Endothelial cell of umbilical vein (primary cell): ENCODE results near the gene CERS6. TPM values are rescaled to one million over a fixed set of nuclear protein-coding genes. Genes with fewer than 3 reads are reported as not detected.
A peak's percentile ranks its signal among the peaks of the same experiment; 100 is the strongest.

Experiments used
- BruUV-seq: library from RNA; stranded (reverse); fragments of 400-500 nt; replicated peaks from 2 replicates; lab custom pipeline; 2021; lab: Mats Ljungman, UMichigan
- CTCF ChIA-PET: fragments of 300-600, 350-600 bp; sonication (Branson Sonifier 250); formaldehyde crosslinking; loops from one replicate; lab custom pipeline; 2021; ENCODE audit warnings: antibody characterized with exemption, inconsistent platforms; lab: Charles Lee
- POLR2A ChIA-PET: fragments of 300-600, 350-600 bp; sonication (Branson Sonifier 250); formaldehyde crosslinking; loops from one replicate; lab custom pipeline; 2021; ENCODE audit warnings: antibody characterized with exemption, inconsistent platforms; lab: Charles Lee
- DNase-seq: peaks from one replicate; pipeline ENCODE4 v3.0.0-alpha.2; 2011; ENCODE audit warnings: low read depth, low spot score
- FAIRE-seq: peaks from 2 replicates; lab custom pipeline; 2011; peaks lifted over from hg19 to GRCh38; lab: Jason Lieb, UNC
- H2AFZ ChIP-seq: 2 replicates; pipeline ENCODE4 v1.6.0; 2012; ENCODE audit warnings: low read depth, low read length, control low read depth, inconsistent platforms
- H3K27ac ChIP-seq: 2 replicates; pipeline ENCODE4 v1.5.1; 2011; ENCODE audit warnings: low read depth, mild to moderate bottlenecking, control low read depth, low read length, moderate library complexity; ENCODE audit not compliant: insufficient read depth
- H3K27me3 ChIP-seq, 2 experiments: 2 replicates each; pipeline versions ENCODE4 v1.6.0 to v1.6.1; 2011; ENCODE audit warnings: low read length in 2 of 2, mixed read lengths in 1 of 2; ENCODE audit not compliant: control insufficient read depth in 2 of 2, insufficient read depth in 2 of 2
- H3K36me3 ChIP-seq, 2 experiments: 2 replicates in 1 of 2; 3 replicates in 1 of 2; pipeline ENCODE4 v1.5.1; 2011; ENCODE audit warnings: low read length in 2 of 2, mild to moderate bottlenecking in 1 of 2, moderate library complexity in 1 of 2; ENCODE audit not compliant: control insufficient read depth in 2 of 2, insufficient read depth in 2 of 2; ENCODE audit errors: extremely low read depth in 1 of 2
- H3K4me1 ChIP-seq: 3 replicates; pipeline ENCODE4 v1.5.1; 2011; ENCODE audit warnings: mild to moderate bottlenecking, low read length; ENCODE audit not compliant: control insufficient read depth, insufficient read depth; ENCODE audit errors: extremely low read depth
- H3K4me2 ChIP-seq: 2 replicates; pipeline ENCODE4 v1.6.1; 2011; ENCODE audit warnings: low read length, control low read depth, mixed read lengths; ENCODE audit not compliant: insufficient read depth
- H3K4me3 ChIP-seq, 3 experiments: fragments of 200-600 bp in 1 of 3; sonication (generic), shearing (Covaris generic) in 1 of 3; replicated peaks in 1 of 3; 2 replicates each; pipeline ENCODE4 v1.5.1; 2011 to 2016; ENCODE audit warnings: control low read depth in 3 of 3, low read length in 3 of 3, mild to moderate bottlenecking in 2 of 3, inconsistent platforms in 1 of 3, low read depth in 1 of 3, moderate library complexity in 1 of 3; ENCODE audit not compliant: insufficient read depth in 1 of 3
- H3K79me2 ChIP-seq: 2 replicates; pipeline ENCODE4 v1.6.0; 2012; ENCODE audit warnings: low read length, inconsistent platforms; ENCODE audit not compliant: control insufficient read depth, insufficient read depth
- H3K9ac ChIP-seq: replicated peaks from 2 replicates; pipeline ENCODE3; 2011; ENCODE audit warnings: low read length, control low read depth; ENCODE audit not compliant: insufficient read depth; ENCODE audit errors: extremely low read depth
- H3K9me1 ChIP-seq: replicated peaks from 3 replicates; pipeline ENCODE4 v1.6.0; 2011; ENCODE audit warnings: mild to moderate bottlenecking, low read length; ENCODE audit not compliant: control insufficient read depth, insufficient read depth; ENCODE audit errors: extremely low read depth
- H3K9me3 ChIP-seq: replicated peaks from 2 replicates; pipeline ENCODE4 v1.5.1; 2012; ENCODE audit warnings: low read length, inconsistent platforms; ENCODE audit not compliant: control insufficient read depth, insufficient read depth
- H4K20me1 ChIP-seq: replicated peaks from 2 replicates; pipeline ENCODE3; 2011; ENCODE audit warnings: mild to moderate bottlenecking, low read length; ENCODE audit not compliant: control insufficient read depth, insufficient read depth; ENCODE audit errors: extremely low read depth
- EZH2 ChIP-seq: IDR thresholded peaks from 2 replicates; pipeline ENCODE4 v1.6.1; 2012; ENCODE audit warnings: borderline replicate concordance, low read depth, mild to moderate bottlenecking, moderate library complexity, low read length, inconsistent platforms; ENCODE audit not compliant: severe bottlenecking
- FOS ChIP-seq: IDR thresholded peaks from 2 replicates; pipeline ENCODE4 v1.6.1; 2011; ENCODE audit warnings: mild to moderate bottlenecking, low read length, moderate library complexity, borderline replicate concordance; ENCODE audit not compliant: insufficient read depth
- GATA2 ChIP-seq: IDR thresholded peaks from 2 replicates; pipeline ENCODE4 v1.7.0; 2011; ENCODE audit warnings: low read depth, mild to moderate bottlenecking, moderate library complexity, mixed read lengths, low read length; ENCODE audit not compliant: insufficient read length, insufficient read depth
- JUN ChIP-seq: IDR thresholded peaks from 2 replicates; pipeline ENCODE4 v1.6.1; 2011; ENCODE audit warnings: borderline replicate concordance, low read depth; ENCODE audit not compliant: insufficient read length, insufficient read depth
- MYC ChIP-seq: IDR thresholded peaks from one replicate; pipeline ENCODE4 v1.6.1; 2011; ENCODE audit warnings: mild to moderate bottlenecking, low read depth, low read length
- POLR2A ChIP-seq: IDR thresholded peaks from 2 replicates; pipeline ENCODE4 v1.6.1; 2012; ENCODE audit warnings: low read depth, mild to moderate bottlenecking, control low read depth, low read length
- POLR2AphosphoS5 ChIP-seq: IDR thresholded peaks from 2 replicates; pipeline ENCODE4 v1.6.1; 2012; ENCODE audit warnings: low read depth, mild to moderate bottlenecking, control low read depth, low read length, moderate library complexity; ENCODE audit not compliant: insufficient read depth
- dilution Hi-C: fragments of 300-500 bp; cut with MboI; formaldehyde crosslinking; loops from one replicate; pipeline ENCODE4 v1.15.0; 2019; ENCODE audit warnings: low sequenced_read_pairs; ENCODE audit not compliant: extremely low pct_ligation_motif_present
- intact Hi-C: fragments of 100-400 bp; cut with micrococcal nuclease; formaldehyde crosslinking; loops from one replicate; pipeline ENCODE4 v1.10.0; 2022
- polyA plus RNA-seq, 4 experiments: library from polyadenylated mRNA; depleted of rRNA in 3 of 4; stranded (reverse) in 3 of 4; unstranded in 1 of 4; fragments of >200 nt; gene quantifications; 2 replicates each; pipeline versions ENCODE4 v1.2.1 to v1.2.3, GENCODE V29; 2011 to 2012; ENCODE audit warnings: missing spikeins in 1 of 4
- total RNA-seq: library from RNA; stranded (reverse); gene quantifications from 2 replicates; pipeline ENCODE4 v1.2.3, GENCODE V29; 2021
- TF ChIP-seq, protein P1 (sequence below): IDR thresholded peaks from 2 replicates; pipeline ENCODE4 v1.6.1; 2011; ENCODE audit not compliant: insufficient read depth, insufficient read length
- TF ChIP-seq, protein P2 (sequence below), 2 donors: IDR thresholded peaks; 1 replicate in 1 of 2; 2 replicates in 1 of 2; pipeline ENCODE4 v1.5.1; 2011; ENCODE audit warnings: low read length in 2 of 2, mild to moderate bottlenecking in 2 of 2, moderate library complexity in 2 of 2, control low read depth in 1 of 2, inconsistent platforms in 1 of 2, low read depth in 1 of 2; ENCODE audit not compliant: insufficient read depth in 1 of 2; ENCODE audit errors: extremely low read depth in 1 of 2

Gene CERS6
- total and polyA plus RNA-seq, 2 donors (not counting 3 experiments of a cell fraction or from before 2014, with no cell fraction given), result 2.7 to 11.7 TPM

- TF ChIP-seq JUN (no peak), POLR2AphosphoS5 (no peak), POLR2A (no peak), MYC (no peak), GATA2 (no peak), EZH2 (no peak), FOS (no peak)
- TF ChIP-seq, protein P1, sequence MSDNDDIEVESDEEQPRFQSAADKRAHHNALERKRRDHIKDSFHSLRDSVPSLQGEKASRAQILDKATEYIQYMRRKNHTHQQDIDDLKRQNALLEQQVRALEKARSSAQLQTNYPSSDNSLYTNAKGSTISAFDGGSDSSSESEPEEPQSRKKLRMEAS, result no peak
- TF ChIP-seq, protein P2, sequence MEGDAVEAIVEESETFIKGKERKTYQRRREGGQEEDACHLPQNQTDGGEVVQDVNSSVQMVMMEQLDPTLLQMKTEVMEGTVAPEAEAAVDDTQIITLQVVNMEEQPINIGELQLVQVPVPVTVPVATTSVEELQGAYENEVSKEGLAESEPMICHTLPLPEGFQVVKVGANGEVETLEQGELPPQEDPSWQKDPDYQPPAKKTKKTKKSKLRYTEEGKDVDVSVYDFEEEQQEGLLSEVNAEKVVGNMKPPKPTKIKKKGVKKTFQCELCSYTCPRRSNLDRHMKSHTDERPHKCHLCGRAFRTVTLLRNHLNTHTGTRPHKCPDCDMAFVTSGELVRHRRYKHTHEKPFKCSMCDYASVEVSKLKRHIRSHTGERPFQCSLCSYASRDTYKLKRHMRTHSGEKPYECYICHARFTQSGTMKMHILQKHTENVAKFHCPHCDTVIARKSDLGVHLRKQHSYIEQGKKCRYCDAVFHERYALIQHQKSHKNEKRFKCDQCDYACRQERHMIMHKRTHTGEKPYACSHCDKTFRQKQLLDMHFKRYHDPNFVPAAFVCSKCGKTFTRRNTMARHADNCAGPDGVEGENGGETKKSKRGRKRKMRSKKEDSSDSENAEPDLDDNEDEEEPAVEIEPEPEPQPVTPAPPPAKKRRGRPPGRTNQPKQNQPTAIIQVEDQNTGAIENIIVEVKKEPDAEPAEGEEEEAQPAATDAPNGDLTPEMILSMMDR (IDR thresholded peaks at IDR 0.05; ENCODE audit: extremely low read depth in 1 of 2, insufficient read depth in 1 of 2, low read depth in 1 of 2, low read length in 2 of 2), result no peak
- no peak overlapping the region for H2AFZ ChIP-seq
- ChIA-PET CTCF (interaction anchor here (1.2 to 1.5 kb wide), 2 partner anchors 8 to 10 kb away, joined by 3 to 8 read pairs; no protein-coding TSS in a partner anchor), POLR2A (no interaction called here)
- dilution Hi-C loops (no loop called here), intact Hi-C loops (no loop called here)
- DNase-seq (peak; percentile 59), FAIRE-seq (peak; percentile 15)
- no peaks in the 10 kb centered on the region for H3K27me3 ChIP-seq
- no peak overlapping the region for H3K9ac ChIP-seq
- no peaks in the 10 kb centered on the region for H4K20me1 ChIP-seq
- no peak overlapping the region for H3K4me2 ChIP-seq
- no peaks in the 10 kb centered on the region for H3K9me3 ChIP-seq
- H3K36me3 ChIP-seq, result no peaks in the 10 kb centered on the region
- H3K27ac ChIP-seq, result no peak overlapping the region
- H3K9me1 ChIP-seq, result no peaks in the 10 kb centered on the region
- no TSS peak for BruUV-seq
- H3K79me2 ChIP-seq, result no peaks in the 10 kb centered on the region
- H3K4me3 ChIP-seq, result no peak overlapping the region
- H3K4me1 ChIP-seq, result peaks cover 4% of the 10 kb centered on the region
Observed at GRCh38 chr2:168525716-168526446, 69.8 kb downstream of the CERS6 start.
